NB4 (cell line): ENCODE data around the gene PREB.

Source experiments
- DNase-seq: peaks from one replicate; pipeline ENCODE4 v3.0.0; 2010; ENCODE audit warnings: low read depth
- H3K4me3 ChIP-seq: one replicate; pipeline ENCODE4 v1.5.1; 2011; ENCODE audit warnings: mild to moderate bottlenecking, low read depth, low read length, moderate library complexity
- CTCF ChIP-seq: IDR thresholded peaks from one replicate; pipeline ENCODE4 v1.5.1; 2012; ENCODE audit warnings: low read depth, low read length
- MAX ChIP-seq: IDR thresholded peaks from 2 replicates; pipeline ENCODE4 v1.6.1; 2011; ENCODE audit warnings: low read depth, low read length
- MYC ChIP-seq: IDR thresholded peaks from 2 replicates; pipeline ENCODE4 v1.6.1; 2011; ENCODE audit warnings: low read depth, low read length
- POLR2A ChIP-seq: IDR thresholded peaks from 2 replicates; pipeline ENCODE4 v1.6.1; 2011; ENCODE audit warnings: mild to moderate bottlenecking; ENCODE audit not compliant: insufficient read length; ENCODE audit errors: extremely low read depth

The PREB gene

GRCh38 chr2:27099334-27099955, 35.0 kb downstream of the PREB start:
- H3K4me3 ChIP-seq = no peak overlapping the region
- DNase-seq = no peak
- no peak for TF ChIP-seq CTCF
- TF ChIP-seq POLR2A = no peak
- TF ChIP-seq MYC = no peak
- no peak for TF ChIP-seq MAX

- no peak for DNase-seq
- no peak for TF ChIP-seq POLR2A
- TF ChIP-seq CTCF = no peak
- no peak for TF ChIP-seq MYC
- TF ChIP-seq MAX = no peak
- no peak overlapping the region for H3K4me3 ChIP-seq
Observed at GRCh38 chr2:27097341-27097740, 37.1 kb downstream of the PREB start.

- TF ChIP-seq MYC (no peak), POLR2A (no peak)
- DNase-seq = no peak
- no peak overlapping the region for H3K4me3 ChIP-seq
Observed at GRCh38 chr2:27096748-27097297, 37.6 kb downstream of the PREB start.

GRCh38 chr2:27095745-27096651, 38.4 kb downstream of the PREB start:
- no peak overlapping the region for H3K4me3 ChIP-seq
- DNase-seq = peak; percentile 61
- TF ChIP-seq MYC = peak; percentile 19; the same call in 1 of the 2 replicates
- TF ChIP-seq CTCF = no peak
- no peak; the same call in 1 of the 2 replicates for TF ChIP-seq MAX
- no peak for TF ChIP-seq POLR2A

- no peak for DNase-seq
- H3K4me3 ChIP-seq = no peak overlapping the region
- TF ChIP-seq MAX (no peak), MYC (no peak), POLR2A (no peak), CTCF (no peak)
Observed at GRCh38 chr2:27095427-27095744, 39.0 kb downstream of the PREB start.

GRCh38 chr2:27094353-27094984, 40.0 kb downstream of the PREB start:
- TF ChIP-seq MYC = no peak
- TF ChIP-seq POLR2A = no peak
- no peak for TF ChIP-seq MAX
- TF ChIP-seq CTCF = no peak
- no peak for DNase-seq
- H3K4me3 ChIP-seq = no peak overlapping the region
